GM23338 (cell line): Measurements from ENCODE around the gene BPIFB6. TPM values are rescaled to one million over a fixed set of nuclear protein-coding genes. Genes with fewer than 3 reads are reported as not detected.

Experiments used
- ATAC-seq: fragments of 200-7000 bp; cut with Tn5 transposase; 3 replicates; pipeline ENCODE4 v1.9.1; 2020
- DNase-seq: peaks from one replicate; pipeline ENCODE4 v3.0.0-alpha.2; 2015; ENCODE audit warnings: low spot score
- H2AFZ ChIP-seq: fragments of 200-600 bp; sonication (generic); 2 replicates; pipeline ENCODE4 v1.8.0; 2016; ENCODE audit warnings: antibody characterized with exemption, mild to moderate bottlenecking, moderate library complexity
- H3F3A ChIP-seq: fragments of 200-600 bp; sonication (generic); replicated peaks from 2 replicates; pipeline ENCODE4 v1.8.0; 2017; ENCODE audit warnings: antibody characterized with exemption, mixed run types, low read depth
- H3K27ac ChIP-seq: fragments of 200-600 bp; sonication (generic); 2 replicates; pipeline ENCODE4 v1.6.1; 2016; ENCODE audit warnings: low read depth
- H3K27me3 ChIP-seq: fragments of 200-600 bp; sonication (generic); 2 replicates; pipeline ENCODE4 v1.8.0; 2016; ENCODE audit warnings: mild to moderate bottlenecking, mixed run types, moderate library complexity; ENCODE audit not compliant: insufficient read depth
- H3K36me3 ChIP-seq: fragments of 200-600 bp; sonication (generic); 2 replicates; pipeline ENCODE4 v1.8.0; 2016; ENCODE audit warnings: mild to moderate bottlenecking; ENCODE audit not compliant: insufficient read depth
- H3K4me1 ChIP-seq: fragments of 200-600 bp; sonication (generic); 2 replicates; pipeline ENCODE4 v1.8.0; 2016; ENCODE audit warnings: mild to moderate bottlenecking, moderate library complexity; ENCODE audit not compliant: insufficient read depth
- H3K4me2 ChIP-seq: fragments of 200-600 bp; sonication (generic); 2 replicates; pipeline ENCODE4 v1.7.1; 2017; ENCODE audit warnings: mixed run types
- H3K4me3 ChIP-seq: fragments of 200-600 bp; sonication (generic); 2 replicates; pipeline ENCODE4 v1.6.1; 2016; ENCODE audit warnings: mixed run types
- H3K79me2 ChIP-seq: fragments of 200-600 bp; sonication (generic); replicated peaks from 2 replicates; pipeline ENCODE4 v1.8.0; 2017; ENCODE audit warnings: mild to moderate bottlenecking; ENCODE audit not compliant: insufficient read depth
- H3K9me2 ChIP-seq: fragments of 200-600 bp; sonication (generic); 2 replicates; pipeline ENCODE4 v1.8.0; 2017; ENCODE audit not compliant: insufficient read depth
- H4K20me1 ChIP-seq: fragments of 200-600 bp; sonication (generic); replicated peaks from 2 replicates; pipeline ENCODE4 v1.8.0; 2017; ENCODE audit warnings: mild to moderate bottlenecking; ENCODE audit not compliant: insufficient read depth
- H3K27ac Mint-ChIP-seq: 2 replicates; pipeline ENCODE4 v1.8.0; 2020; ENCODE audit warnings: inconsistent platforms, mild to moderate bottlenecking, moderate library complexity, mixed read lengths
- H3K27me3 Mint-ChIP-seq: 3 replicates; pipeline ENCODE4 v1.8.0; 2022; ENCODE audit warnings: low read depth, mild to moderate bottlenecking, moderate library complexity, mixed read lengths, inconsistent platforms; ENCODE audit not compliant: insufficient read depth, poor library complexity
- H3K36me3 Mint-ChIP-seq: 3 replicates; pipeline ENCODE4 v1.8.0; 2021; ENCODE audit warnings: low read depth, mild to moderate bottlenecking, inconsistent platforms, moderate library complexity, mixed read lengths
- H3K4me1 Mint-ChIP-seq: 3 replicates; pipeline ENCODE4 v1.8.0; 2020; ENCODE audit warnings: mild to moderate bottlenecking, inconsistent platforms, mixed read lengths
- H3K4me3 Mint-ChIP-seq: 3 replicates; pipeline ENCODE4 v1.8.0; 2021; ENCODE audit warnings: moderate library complexity, mild to moderate bottlenecking, inconsistent platforms, mixed read lengths
- H3K9me3 Mint-ChIP-seq: 3 replicates; pipeline ENCODE4 v1.8.0; 2020; ENCODE audit warnings: moderate library complexity, mild to moderate bottlenecking, inconsistent platforms, mixed read lengths
- CREB1 ChIP-seq: fragments of 250-450 bp; sonication (Bioruptor Pico); IDR thresholded peaks from 2 replicates; pipeline ENCODE4 v1.5.0; 2020; ENCODE audit warnings: low read depth, mild to moderate bottlenecking, moderate library complexity
- CTCF ChIP-seq, 2 experiments: fragments of 200-600 bp in 1 of 2; sonication (generic) in 1 of 2; conservative IDR thresholded peaks; 2 replicates each; pipeline versions ENCODE4 v1.5.1 to v1.6.1; 2016 to 2017; ENCODE audit warnings: antibody characterized with exemption in 2 of 2, low read depth in 2 of 2, mild to moderate bottlenecking in 2 of 2, moderate library complexity in 1 of 2
- ETS1 ChIP-seq: IDR thresholded peaks from 2 replicates; pipeline ENCODE4 v1.6.1; 2016; ENCODE audit warnings: antibody characterized with exemption
- EZH2 ChIP-seq: fragments of 200-600 bp; sonication (generic); IDR thresholded peaks from one replicate; pipeline ENCODE4 v1.8.0; 2017; ENCODE audit warnings: antibody characterized with exemption, mild to moderate bottlenecking, low read depth; ENCODE audit not compliant: unreplicated experiment
- EZH2phosphoT487 ChIP-seq: fragments of 200-600 bp; sonication (generic); IDR thresholded peaks from one replicate; pipeline ENCODE4 v1.8.1; 2018; ENCODE audit warnings: antibody characterized with exemption; ENCODE audit not compliant: unreplicated experiment
- JUNB ChIP-seq: IDR thresholded peaks from one replicate; pipeline ENCODE4 v1.6.1; 2016; ENCODE audit warnings: antibody characterized with exemption; ENCODE audit not compliant: unreplicated experiment
- NANOG ChIP-seq: IDR thresholded peaks from 2 replicates; pipeline ENCODE4 v1.6.1; 2016; ENCODE audit warnings: antibody characterized with exemption, borderline replicate concordance
- POLR2AphosphoS5 ChIP-seq: IDR thresholded peaks from 2 replicates; pipeline ENCODE4 v1.6.1; 2016; ENCODE audit warnings: antibody characterized with exemption, low read depth
- REST ChIP-seq: IDR thresholded peaks from one replicate; pipeline ENCODE4 v1.6.1; 2018; ENCODE audit warnings: antibody characterized with exemption; ENCODE audit not compliant: unreplicated experiment
- STAT1 ChIP-seq: IDR thresholded peaks from one replicate; pipeline ENCODE4 v1.6.1; 2016; ENCODE audit warnings: antibody characterized with exemption; ENCODE audit not compliant: unreplicated experiment
- ZNF114 ChIP-seq: fragments of 250-450 bp; sonication (Bioruptor Pico); IDR thresholded peaks from 2 replicates; pipeline ENCODE4 v1.5.0; 2020; ENCODE audit warnings: mild to moderate bottlenecking, moderate library complexity
- ZNF331 ChIP-seq: fragments of 250-450 bp; sonication (Bioruptor Pico); IDR thresholded peaks from 2 replicates; pipeline ENCODE4 v1.5.0; 2020; ENCODE audit warnings: low read depth, mild to moderate bottlenecking, moderate library complexity
- ZNF462 ChIP-seq: fragments of 250-450 bp; sonication (Bioruptor Pico); IDR thresholded peaks from 2 replicates; pipeline ENCODE4 v1.5.0; 2020; ENCODE audit warnings: mild to moderate bottlenecking, moderate library complexity
- polyA plus RNA-seq: library from polyadenylated mRNA; unstranded; fragments of >200 nt; fragmentation: Nextera tagmentation; extraction: Ambion mirVana; gene quantifications from 2 replicates; pipeline ENCODE4 v1.2.1, GENCODE V29; 2016
- total RNA-seq: library from RNA; depleted of rRNA; stranded (reverse); fragments of >200 nt; shearing (Covaris generic); gene quantifications from 2 replicates; pipeline ENCODE4 v1.2.3, GENCODE V29; 2014

The BPIFB6 gene
- total and polyA plus RNA-seq, 2 experiments from 2014 or later, result not detected

GRCh38 chr20:33042983-33043730 is 11.7 kb downstream of the BPIFB6 start:
- Mint-ChIP-seq H3K4me1 (no peaks in the 10 kb centered on the region), H3K27ac (no peak overlapping the region), H3K4me3 (no peak overlapping the region), H3K27me3 (peaks cover 8% of the 10 kb centered on the region), H3K36me3 (peaks cover 9% of the 10 kb centered on the region), H3K9me3 (peaks cover 29% of the 10 kb centered on the region)
- Histone ChIP-seq H4K20me1 (no peaks in the 10 kb centered on the region), H3K27me3 (no peaks in the 10 kb centered on the region), H2AFZ (no peak overlapping the region), H3K4me3 (no peak overlapping the region), H3K79me2 (no peaks in the 10 kb centered on the region), H3K27ac (no peak overlapping the region), H3K4me2 (no peak overlapping the region), H3K9me2 (peaks cover 3% of the 10 kb centered on the region; the same call in 1 of the 2 replicates), H3K4me1 (no peaks in the 10 kb centered on the region), H3K36me3 (no peaks in the 10 kb centered on the region; the same call in 1 of the 2 replicates), H3F3A (no peaks in the 10 kb centered on the region)
- DNase-seq, result no peak
- no peak for ATAC-seq
- TF ChIP-seq EZH2phosphoT487 (no peak), EZH2 (no peak), NANOG (no peak), ETS1 (no peak), CTCF (conservative IDR thresholded peaks at IDR 0.05; ENCODE audit: low read depth in 2 of 2) (no peak), POLR2AphosphoS5 (no peak), STAT1 (no peak), ZNF114 (CRISPR knock-in tag) (no peak), ZNF331 (CRISPR knock-in tag) (no peak), ZNF462 (CRISPR knock-in tag) (no peak), CREB1 (no peak), REST (no peak), JUNB (no peak)
